ENCODE data around the gene SLC25A40.

GRCh38 chr7:87797395-87797794 is 78.8 kb downstream of the SLC25A40 start:
- TF ChIP-seq FOXP2 (optimal IDR thresholded peaks at IDR 0.05; ENCODE audit: borderline replicate concordance, extremely low read depth, extremely low read length, insufficient read depth) (no peak), SIN3A (IDR thresholded peaks at IDR 0.05; ENCODE audit: borderline replicate concordance, insufficient read depth, low read length) (no peak), REST (IDR thresholded peaks at IDR 0.05; ENCODE audit: insufficient read depth in 1 of 2, low read depth in 2 of 2, low read length in 2 of 2) (no peak), POLR2AphosphoS5 (IDR thresholded peaks at IDR 0.05; ENCODE audit: low read depth, low read length) (no peak), TAF1 (IDR thresholded peaks at IDR 0.05; ENCODE audit: borderline replicate concordance, insufficient read depth, low read length) (no peak)

All from PFSK-1 (cell line).